ENCODE measurements around the gene PLCH1. TPM values are rescaled to one million over a fixed set of nuclear protein-coding genes. Genes with fewer than 3 reads are reported as not detected.

PLCH1 gene
- total and polyA plus RNA-seq, 9 of the 15 experiments (the other 6 are each of a cell fraction or from before 2014, with no cell fraction given) = 0.17 to 0.62 (median 0.40) TPM

DNA sequence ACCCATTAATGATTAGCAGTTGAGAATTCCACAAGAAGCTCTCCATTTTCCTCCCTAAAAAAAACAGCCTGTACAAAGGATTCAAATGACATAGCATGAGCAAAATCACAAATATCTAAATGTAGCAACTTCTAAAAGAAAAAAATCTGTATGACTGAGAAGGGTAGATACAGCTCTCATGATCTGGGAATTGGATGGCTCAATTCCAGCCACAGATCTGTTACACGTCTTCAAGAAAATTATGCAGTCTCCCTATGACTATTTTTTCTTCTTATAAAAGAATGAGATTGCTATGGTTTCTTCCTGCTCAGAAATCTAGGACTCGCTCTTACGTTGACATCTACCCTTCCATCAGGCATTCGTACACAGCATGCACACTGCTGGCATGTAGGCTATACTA is 71.5 kb downstream of the PLCH1 start (continued):
- TF ChIP-seq, protein P1, sequence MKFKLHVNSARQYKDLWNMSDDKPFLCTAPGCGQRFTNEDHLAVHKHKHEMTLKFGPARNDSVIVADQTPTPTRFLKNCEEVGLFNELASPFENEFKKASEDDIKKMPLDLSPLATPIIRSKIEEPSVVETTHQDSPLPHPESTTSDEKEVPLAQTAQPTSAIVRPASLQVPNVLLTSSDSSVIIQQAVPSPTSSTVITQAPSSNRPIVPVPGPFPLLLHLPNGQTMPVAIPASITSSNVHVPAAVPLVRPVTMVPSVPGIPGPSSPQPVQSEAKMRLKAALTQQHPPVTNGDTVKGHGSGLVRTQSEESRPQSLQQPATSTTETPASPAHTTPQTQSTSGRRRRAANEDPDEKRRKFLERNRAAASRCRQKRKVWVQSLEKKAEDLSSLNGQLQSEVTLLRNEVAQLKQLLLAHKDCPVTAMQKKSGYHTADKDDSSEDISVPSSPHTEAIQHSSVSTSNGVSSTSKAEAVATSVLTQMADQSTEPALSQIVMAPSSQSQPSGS (CRISPR knock-in tag; IDR thresholded peaks at IDR 0.05) = no peak
- no peak for TF ChIP-seq SIRT6 (IDR thresholded peaks at IDR 0.05; ENCODE audit: low read depth, low read length)

GRCh38 chr3:155670335-155670734 is 74.5 kb downstream of the PLCH1 start:
- Histone ChIP-seq H3K4me1 (replicated peaks in 1 of 2; ENCODE audit: control insufficient read depth in 2 of 2, insufficient read depth in 2 of 2, low read length in 2 of 2) (no peaks in the 10 kb centered on the region), H3K27ac (ENCODE audit: extremely low read depth, low read depth, low read length) (no peak overlapping the region), H3K79me2 (ENCODE audit: control insufficient read depth, insufficient read depth, low read length) (no peaks in the 10 kb centered on the region), H2AFZ (ENCODE audit: low read depth, low read length) (no peak overlapping the region), H3K9ac (ENCODE audit: insufficient read depth in 1 of 2, low read depth in 2 of 2, low read length in 2 of 2) (no peak overlapping the region), H3K4me2 (ENCODE audit: insufficient read depth, low read length) (no peak overlapping the region), H3K9me1 (ENCODE audit: control insufficient read depth, insufficient read depth, low read length) (no peaks in the 10 kb centered on the region), H3K27me3 (ENCODE audit: control insufficient read depth in 2 of 2, insufficient read depth in 2 of 2, low read length in 2 of 2) (no peaks in the 10 kb centered on the region), H4K20me1 (replicated peaks; ENCODE audit: control insufficient read depth, insufficient read depth, low read length) (no peaks in the 10 kb centered on the region), H3K4me3 (no peak overlapping the region), H3K9me3 (replicated peaks; ENCODE audit: control insufficient read depth, insufficient read depth, low read depth, low read length) (no peaks in the 10 kb centered on the region), H3K36me3 (ENCODE audit: control insufficient read depth, insufficient read depth, low read length) (no peaks in the 10 kb centered on the region)
- 0% methylated on average over 2 of the region's 2 CpGs for WGBS (ENCODE audit: insufficient coverage, low coverage, missing lambda C conversion rate)
- in situ Hi-C loops (cut with MboI) (no loop called here), intact Hi-C loops (cut with micrococcal nuclease) (no loop called here)
- ATAC-seq (no peak), FAIRE-seq (no peak), DNase-seq (ENCODE audit: extremely low read depth in 1 of 4, low spot score in 3 of 4) (no peak)
- ChIA-PET CTCF (ENCODE audit: low intra/inter-chr PET ratio) (no interaction called here), POLR2A (no interaction called here)
- no TSS peak for BruUV-seq (replicated peaks)
- TF ChIP-seq FOSL1 (tag; conservative IDR thresholded peaks at IDR 0.05) = no peak
- TF ChIP-seq CHD7 (IDR thresholded peaks at IDR 0.05; ENCODE audit: low read depth, low read length) = no peak
- no peak for TF ChIP-seq ZNF584 (CRISPR knock-in tag; IDR thresholded peaks at IDR 0.05; ENCODE audit: low read depth)
- no peak for TF ChIP-seq CHD4 (IDR thresholded peaks at IDR 0.05; ENCODE audit: insufficient read depth, insufficient replicate concordance, low read depth, low read length, poor library complexity, severe bottlenecking)
- no peak for TF ChIP-seq ZNF354B (CRISPR knock-in tag; IDR thresholded peaks at IDR 0.05)

Measured in K562 (cell line).